Measurements from ENCODE around the gene LPCAT1.
"Not testable (repeated sequence)": the region's sequence is repeated elsewhere in the genome, so short reads cannot be mapped to it uniquely, and the experiment has no call there.

LPCAT1 gene

DNA sequence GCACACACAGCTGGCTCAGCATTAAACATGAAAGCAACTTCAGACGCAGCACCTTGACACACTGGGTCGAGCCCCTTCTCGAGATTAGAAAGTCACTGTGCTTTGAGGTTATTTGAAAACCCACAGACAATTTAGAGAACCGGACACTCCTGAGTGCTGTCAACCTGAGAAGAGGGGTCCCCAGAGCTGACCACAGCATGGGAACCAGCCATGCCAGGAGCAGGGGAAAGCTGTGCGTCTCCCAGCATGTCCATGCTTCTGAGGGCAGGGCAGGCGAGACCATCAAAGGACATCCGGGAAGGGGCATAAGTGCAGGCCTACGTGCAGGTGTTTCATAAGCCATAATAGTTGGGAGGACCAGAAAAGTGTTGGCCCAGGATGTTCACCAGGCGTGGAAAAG is 99.0 kb downstream of the LPCAT1 start:
- no peak for DNase-seq (ENCODE audit: low read depth)

DNA sequence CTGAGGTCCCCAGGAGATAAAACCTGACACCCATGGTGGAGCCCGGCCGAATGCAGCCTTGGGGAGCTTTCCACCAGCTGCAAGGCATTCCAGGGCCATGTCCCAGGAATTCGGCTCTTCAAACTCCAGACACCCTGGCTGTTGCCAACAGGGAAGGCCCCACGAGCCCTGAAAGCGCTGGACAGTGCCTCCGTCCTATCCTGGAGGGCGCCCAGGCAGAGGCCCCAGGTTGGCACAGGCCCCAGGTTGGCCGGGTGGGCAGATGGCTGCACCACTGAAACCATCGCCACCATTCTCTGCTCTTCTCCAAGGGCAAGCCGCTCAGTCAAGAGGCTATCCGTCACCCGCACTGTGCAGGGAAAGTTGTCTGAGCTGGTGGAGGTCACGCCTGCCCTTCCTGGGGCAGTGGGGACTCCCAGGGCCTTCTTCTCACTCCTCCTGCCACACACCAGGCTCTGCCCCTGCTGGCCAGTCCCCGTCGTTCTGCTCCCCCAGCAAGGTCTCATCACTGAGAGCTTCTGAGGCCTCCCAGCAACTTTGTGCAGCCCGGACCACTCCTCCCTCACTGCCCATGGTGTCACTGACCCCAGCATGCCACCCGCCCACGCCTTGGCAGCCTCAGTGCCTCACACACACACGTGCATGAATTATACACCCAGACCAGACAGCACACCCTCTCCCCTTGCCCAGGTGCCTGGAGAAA is 99.7 kb downstream of the LPCAT1 start:
- no peak for DNase-seq (ENCODE audit: low read depth)

DNA sequence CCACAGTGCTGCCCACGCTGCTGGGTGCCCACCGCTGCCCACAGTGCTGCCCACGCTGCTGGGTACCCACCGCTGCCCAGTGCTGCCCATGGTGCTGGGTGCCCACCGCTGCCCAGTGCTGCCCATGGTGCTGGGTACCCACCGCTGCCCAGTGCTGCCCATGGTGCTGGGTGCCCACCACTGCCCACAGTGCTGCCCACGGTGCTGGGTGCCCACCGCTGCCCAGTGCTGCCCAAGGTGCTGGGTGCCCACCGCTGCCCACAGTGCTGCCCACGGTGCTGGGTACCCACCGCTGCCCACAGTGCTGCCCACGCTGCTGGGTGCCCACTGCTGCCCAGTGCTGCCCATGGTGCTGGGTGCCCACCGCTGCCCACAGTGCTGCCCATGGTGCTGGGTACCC is 101.2 kb downstream of the LPCAT1 start:
- DNase-seq (ENCODE audit: low read depth) = not testable (repeated sequence)

DNA sequence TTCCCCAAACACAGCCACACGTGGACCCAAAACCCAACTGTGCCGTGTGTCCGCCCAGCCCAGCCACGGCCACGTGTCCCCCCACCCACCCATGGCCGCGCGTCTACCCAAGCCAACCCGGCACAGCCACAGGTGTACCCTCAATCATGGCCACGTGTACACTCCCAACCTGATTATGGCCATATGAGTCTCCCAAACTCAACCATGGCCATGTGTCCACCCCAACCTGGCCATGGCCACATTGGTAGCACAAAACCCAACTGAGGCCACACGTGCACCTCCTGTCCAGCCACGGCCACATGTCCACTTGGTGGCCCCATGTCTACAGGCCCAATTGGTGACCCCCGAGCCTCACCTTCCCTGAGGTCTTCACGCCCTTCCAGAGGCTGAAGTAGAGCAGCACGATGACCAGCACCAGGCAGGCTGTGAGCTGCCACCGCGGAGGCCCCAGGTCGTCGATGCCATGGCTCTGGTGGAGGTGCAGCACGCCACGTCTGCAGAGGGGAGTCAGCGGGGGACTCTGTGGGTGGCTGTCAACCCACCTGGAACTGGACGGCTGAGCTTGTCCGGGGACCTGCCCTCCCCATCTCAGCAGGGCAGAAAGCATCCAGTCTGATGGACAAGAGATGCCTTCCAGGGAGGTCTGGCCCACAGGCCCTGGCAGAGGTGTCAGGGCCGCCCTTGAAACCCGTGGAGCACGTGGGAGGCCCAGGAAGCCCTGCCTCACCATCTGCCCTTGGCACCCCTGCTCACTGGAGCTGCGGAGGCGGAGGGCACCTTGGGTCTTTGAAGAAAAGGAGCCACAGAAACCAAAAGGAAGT is 102.0 kb downstream of the LPCAT1 start:
- no peak for DNase-seq (ENCODE audit: low read depth)

DNA sequence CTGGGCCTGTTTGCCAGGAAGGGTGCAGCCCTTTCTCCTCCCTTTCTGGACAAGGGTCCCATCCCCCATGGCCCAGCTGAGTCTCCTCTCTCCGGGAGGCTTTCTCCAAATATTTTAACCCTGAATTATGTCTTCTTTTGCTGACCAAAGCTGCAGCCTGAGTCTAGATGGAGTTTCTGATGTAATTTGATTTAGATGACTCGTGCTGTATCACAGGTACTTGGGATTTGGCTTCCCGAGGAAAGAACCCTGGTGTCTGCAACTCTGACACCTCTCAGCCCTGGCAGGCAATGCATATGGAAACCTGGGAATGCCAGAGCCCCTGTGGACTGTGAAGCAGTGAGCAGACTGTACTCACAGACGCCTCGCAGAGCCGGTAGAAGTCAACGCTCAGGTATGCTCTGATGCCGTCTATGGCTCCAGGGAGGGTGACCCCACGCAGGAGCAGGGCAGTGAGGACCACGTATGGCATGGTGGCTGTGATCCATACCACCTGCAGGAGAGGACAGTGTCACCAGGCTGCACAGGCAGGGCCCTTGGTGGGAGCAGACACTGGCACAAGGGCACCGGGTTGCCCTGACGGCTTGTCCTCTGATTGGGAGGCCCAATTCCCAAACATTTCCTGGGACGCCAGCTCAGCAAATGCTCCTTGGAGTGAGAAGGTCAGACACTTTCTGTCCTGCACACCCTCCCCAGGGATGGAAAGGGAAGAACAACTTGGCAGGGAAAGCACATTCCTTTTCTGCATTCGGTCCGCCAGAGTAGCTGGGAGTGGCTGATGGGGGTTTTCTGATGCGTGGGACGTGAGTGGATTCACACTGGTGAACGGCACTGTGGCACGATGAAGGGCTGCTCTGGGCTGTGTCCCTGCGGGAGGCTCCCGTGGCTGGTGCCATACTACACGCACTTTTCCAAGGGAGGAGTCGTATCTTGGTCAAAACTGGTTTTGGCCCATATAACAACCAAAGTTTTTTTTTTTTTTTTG is 103.3 kb downstream of the LPCAT1 start:
- DNase-seq (ENCODE audit: low read depth) = no peak

DNA sequence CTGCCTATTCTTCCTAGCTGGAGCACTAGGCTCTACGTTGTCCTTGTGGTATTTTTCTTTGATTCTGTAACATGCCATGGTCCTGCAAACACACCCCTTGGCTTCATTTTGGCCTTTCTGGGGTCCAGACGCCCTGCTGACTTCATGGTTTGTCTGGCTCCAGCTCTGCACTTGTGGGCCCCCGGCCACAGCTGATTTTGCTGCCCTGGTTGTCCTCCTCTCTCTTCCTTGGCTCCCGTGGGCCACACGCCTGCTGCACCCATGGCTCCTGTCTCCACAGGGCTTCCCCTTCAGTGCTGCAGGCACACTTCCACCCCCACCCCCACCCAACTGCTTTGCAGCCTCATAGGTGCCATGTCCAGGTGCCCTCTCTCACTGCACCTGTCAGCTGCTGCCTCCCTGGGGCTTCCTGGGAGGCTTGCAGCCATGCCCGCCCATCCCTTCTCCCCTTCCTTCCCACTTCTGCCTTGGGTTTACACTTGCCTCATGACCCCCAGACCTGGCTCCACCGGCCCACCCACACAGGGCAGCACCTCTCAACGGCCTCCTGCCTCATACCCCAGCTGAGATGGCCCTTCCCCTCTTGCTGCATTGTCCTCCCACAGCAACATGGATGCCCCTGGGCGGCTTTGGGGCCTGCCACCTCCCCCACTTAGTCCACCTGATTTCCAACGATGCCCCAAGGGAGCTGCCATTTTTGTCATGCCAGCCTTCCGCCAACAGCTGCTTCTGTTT is 104.1 kb downstream of the LPCAT1 start:
- DNase-seq (ENCODE audit: low read depth) = no peak

DNA sequence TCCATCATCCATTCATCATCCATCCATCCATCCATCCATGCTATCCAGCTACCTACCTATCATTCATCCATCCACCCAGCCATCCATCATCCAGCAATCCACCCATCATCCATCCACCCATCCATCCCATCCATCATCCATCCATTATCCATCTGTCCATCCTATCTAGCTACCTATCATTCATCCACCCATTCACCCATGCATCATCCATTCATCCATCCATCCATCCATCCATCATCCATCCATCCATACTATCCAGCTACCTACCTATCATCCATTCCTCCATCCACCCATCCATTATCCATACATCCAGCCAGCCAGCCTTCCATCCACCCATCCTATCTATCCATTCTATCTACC is 104.9 kb downstream of the LPCAT1 start:
- no peak for DNase-seq (ENCODE audit: low read depth)

DNA sequence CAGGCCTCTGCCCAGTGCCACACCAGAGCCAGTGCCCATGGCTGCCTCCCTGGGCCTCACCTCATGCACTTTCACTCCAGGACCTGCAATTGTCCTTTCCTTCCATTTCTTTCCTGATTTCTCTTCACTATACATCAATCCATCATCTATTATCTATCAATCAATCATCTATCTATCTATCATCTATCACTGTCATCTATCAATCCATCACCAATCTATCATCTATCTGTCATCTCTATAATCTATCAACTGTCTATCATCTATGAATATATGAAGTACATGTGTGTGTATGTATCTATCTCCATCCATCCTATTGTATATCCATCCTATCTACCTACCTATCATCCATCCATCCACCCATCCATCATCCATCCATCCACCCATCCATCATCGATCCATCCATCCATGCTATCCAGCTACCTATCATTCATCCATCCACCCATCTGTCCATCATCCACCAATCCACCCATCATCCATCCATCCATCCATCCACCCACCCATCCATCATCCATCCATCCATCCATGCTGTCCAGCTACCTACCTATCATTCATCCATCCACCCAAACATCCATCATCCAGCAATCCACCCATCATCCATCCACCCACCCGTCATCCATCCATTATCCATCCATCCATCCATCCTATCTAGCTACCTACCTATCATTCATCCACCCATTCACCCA is 105.4 kb downstream of the LPCAT1 start:
- no peak for DNase-seq (ENCODE audit: low read depth)

DNA sequence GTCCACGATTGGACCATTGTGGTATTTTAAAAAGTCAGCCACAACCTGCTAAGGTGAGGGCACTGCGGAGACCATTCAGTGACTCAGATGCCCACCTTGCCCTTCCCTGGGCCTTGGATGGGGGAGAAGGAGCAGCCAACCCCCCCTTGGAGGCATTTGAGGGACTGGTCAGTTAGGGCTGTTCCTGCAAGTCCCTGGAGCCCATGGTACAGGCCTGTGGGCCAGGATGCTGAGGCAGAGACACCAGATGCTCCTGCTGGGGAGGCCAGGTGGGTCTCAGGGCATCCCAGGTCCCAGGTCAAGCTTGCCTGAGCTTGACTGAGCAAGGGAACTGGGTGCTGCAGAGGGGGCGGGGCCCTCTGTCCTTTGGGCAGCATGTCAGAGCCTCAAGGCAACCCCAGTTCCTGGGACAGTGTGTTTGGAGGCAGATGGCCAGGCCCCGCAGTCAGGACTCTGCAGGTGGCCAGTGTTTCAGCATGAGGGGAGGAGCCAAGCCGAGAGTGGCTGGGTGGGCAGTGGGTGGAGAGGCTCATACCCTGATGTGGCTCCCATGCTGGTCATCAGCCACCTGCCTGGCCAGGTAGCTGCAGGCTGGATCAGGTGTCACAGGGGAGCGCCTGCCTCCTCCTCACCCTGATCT is 106.1 kb downstream of the LPCAT1 start:
- DNase-seq (ENCODE audit: low read depth) = no peak

DNA sequence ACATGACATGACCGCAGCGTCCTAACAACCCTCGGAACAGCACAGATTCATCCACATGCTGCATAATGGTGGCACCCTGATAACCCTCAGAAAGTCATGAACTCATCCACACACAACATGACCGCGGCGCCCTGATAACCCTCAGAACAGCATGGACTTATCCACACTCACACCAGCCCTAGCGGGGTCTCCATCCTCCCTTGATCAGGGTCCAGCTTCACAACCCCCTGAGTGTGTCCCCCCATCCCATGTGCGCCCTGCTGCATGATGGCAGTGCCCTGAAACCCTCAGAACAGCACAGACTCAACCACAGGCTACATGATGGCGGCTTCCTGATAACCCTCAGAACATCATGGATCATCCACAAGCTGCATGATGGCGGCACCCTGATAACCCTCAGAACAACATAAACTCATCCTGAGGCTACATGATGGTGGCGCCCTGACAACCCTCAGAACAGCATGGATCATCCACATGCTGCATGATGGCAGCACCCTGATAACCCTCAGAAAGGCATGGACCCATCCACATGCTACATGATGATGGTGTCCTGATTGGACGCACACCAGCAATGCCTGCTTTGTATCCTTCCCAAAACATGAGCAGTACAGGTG is 106.8 kb downstream of the LPCAT1 start:
- no peak for DNase-seq (ENCODE audit: low read depth)

DNA sequence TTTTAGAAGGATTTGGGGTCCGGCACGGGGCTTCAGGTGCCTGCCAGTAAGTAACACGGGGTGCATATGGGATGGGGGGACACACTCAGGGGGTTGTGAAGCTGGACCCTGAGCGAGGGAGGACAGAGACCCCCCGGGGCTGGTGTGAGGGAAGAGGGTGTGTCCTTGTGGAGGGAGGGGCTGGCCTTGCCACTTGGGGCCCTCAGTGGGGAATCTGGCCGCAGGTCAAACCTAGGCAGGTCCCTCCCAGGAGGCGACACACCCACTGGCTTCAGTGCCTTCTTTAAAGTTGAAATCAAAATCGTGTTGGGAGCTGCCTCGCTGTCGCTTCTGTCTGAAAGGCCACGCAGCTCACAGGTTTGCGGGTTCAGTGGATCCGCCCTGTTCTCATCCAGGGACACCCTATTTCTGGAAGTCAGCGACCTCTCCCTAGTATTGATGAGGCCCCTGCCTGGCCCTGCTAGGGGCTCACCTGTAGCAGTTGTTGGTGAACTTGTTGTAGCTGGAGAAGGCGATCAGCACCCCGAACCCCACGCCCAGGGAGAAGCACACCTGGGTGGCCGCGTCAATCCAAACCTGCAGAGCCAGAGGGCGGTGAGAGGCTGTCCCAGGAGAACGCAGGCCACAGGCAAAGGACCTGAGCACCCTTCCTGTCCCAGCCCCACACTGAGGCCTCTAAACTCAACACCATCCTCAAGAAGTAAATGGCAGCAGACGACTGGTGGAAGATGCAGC is 108.0 kb downstream of the LPCAT1 start:
- DNase-seq (ENCODE audit: low read depth) = no peak

DNA sequence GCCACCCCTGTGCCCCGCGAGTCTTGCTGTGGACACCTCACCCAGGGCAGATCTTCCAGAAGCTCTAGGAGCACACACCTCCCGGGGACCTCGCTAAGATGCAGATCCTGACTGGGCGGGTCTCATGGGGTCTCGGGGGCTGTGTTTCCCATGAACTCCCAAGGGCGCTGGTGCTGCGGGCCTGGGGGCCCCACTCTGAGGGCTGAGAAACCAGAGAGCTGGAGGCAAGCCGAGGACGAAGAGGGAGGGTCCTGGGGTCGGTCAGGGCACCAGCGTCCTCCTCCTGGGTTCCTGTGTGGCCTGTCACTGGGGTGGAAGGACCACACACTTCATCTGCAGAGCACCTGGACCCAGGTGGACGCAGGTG is 108.7 kb downstream of the LPCAT1 start:
- no peak for DNase-seq (ENCODE audit: low read depth)

DNA sequence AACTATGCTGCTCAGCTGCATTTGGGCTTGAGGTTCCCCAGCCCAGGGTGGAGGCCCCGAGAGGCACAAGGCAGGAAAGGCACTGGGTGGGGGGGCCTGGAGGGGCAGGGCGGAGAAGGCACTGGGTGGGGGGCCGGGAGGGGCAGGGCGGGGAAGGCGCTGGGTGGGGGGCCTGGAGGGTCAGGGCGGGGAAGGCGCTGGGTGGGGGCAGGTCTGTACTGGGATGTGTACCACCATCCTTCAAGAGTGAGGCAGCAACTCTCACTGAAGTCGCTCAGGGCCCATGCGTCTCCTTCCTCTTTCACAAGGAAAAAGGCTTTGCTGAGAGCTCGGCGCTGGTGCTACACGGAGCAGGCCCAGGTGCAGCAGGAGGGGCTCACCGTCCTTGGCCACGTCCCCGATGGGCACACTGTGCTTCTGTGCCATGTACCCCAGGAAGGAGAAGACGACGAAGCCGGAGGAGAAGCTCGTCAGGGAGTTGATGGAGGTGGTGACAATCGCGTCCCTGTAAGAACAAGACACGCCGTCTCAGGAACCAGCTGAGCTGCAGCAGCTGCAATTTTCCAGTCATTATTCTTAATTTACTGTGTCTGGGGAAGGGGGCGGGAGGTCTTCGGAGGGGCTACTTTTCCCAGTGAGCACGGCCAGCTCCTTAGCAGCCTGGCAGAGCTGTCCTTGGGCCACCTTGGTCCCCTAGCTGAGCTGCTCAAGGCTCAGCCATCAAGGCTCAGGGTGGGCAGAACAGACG is 109.3 kb downstream of the LPCAT1 start:
- DNase-seq (ENCODE audit: low read depth) = no peak

DNA sequence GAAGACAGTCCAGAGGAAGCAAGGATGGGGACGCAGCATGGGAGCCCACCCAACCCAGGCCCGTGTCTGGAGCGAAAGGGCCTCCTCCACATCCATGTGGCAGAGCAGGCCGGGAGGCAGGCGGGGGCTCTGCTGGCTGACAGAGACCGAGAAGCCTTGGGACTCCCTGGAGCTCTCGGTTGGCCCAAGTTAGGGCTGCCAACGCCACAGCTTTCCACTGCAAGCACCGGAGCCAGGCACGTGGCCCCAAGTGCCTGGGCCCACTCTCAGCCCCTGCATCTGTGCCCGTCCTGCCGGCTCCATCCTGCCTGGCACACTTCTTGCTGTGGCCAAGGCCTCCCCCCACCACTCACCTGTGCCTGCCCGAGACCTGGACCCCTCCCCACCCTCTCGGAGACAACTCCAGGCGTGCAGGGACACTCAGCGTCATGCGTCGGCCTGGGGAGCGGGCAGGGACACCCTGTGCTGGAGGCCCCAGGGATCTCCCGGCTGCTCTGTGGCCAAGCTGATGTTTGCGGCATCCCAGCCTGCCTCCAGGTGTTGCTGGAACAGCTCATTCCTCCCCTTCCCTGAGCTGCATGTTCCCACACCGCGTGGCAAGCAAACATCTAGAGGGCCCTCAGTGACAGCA is 110.0 kb downstream of the LPCAT1 start:
- DNase-seq (ENCODE audit: low read depth) = no peak

DNA sequence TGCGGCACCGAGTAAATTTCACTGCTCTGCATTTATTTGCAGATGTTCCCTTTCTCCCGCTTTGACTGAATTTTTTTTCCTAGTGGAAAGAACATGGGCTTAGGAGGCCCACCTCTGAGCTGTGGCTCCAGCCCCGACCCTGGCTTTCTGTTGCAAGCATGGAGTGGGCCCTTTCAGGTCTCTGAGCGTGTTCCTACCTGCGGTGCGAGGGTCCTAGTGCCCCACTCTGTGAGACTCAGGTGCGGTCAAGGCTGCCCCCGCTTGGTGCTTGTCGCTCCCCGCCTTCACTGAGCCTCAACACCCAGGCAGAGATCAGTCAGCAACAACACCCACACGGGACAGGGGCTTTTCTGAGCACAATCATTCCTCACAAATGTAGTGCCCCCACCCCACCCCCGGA is 110.5 kb downstream of the LPCAT1 start:
- DNase-seq (ENCODE audit: low read depth) = no peak

DNA sequence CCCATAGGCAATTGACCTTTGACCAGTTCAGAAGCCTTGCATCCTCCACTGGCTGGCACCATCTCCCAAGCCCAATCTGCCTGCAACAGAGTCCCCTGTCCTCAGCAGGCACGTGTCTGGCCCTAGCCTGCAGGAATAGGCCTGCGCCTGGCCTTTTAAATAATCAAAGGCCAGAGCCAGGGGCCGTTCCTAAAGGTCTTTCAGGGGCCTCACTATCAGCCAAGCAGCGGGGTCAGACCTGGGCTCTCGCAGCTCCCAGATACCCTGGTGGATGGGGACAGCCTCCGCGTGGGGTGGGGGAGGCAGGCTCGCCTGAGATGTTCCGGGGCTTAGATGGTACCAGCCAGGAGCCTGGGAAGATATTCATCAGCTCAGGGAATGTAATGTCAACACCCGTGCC is 111.1 kb downstream of the LPCAT1 start:
- no peak for DNase-seq (ENCODE audit: low read depth)

DNA sequence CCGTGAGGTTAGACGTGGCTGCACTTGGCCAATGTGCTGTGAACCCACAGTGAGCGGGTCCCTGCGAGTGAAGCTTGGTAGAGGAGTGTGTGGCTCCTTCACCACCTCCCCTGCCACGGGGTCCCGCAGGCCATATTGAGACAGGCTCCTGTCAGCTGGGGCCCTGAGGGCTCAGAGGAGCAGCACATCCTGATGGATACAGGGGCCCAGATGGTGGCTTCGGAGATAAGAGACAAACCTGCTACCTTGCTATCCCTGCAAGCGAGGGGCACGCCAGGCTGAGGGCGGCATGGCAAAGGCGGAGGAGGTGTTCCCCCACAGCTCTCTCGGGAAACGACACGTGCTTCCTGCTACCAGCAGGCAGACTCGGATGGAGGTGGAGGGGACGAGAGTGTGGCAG is 111.6 kb downstream of the LPCAT1 start:
- no peak for DNase-seq (ENCODE audit: low read depth)

All from stromal cell of bone marrow (primary cell).